Fibroblast of skin of abdomen (primary cell): ENCODE results near the gene DGKI.
A peak's percentile ranks its signal among the peaks of the same experiment; 100 is the strongest.

Experiments used
- DNase-seq: peaks from one replicate; pipeline ENCODE4 v3.0.0-alpha.2; 2013

Gene DGKI

DNA sequence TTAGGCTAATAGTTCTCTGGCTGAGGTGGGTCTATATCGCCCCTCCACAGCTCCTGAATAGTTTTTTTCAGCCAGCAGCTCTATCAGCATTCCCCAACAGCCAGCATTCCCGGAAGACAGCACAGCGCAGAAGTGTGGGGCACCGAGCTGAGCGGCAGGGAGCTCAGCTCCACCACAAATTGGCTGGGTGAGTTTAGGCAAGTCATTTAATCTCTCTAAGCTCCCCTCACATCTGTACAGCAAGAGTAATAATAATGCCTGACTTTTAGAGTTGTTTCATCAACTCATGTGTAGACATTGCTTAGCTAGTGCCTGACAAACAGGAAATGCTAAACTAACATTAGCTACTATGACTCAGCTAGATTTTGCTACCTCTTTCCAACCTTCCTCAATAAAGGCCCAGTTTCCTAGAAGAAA lies 255.3 kb downstream of the DGKI start:
- DNase-seq = peak; percentile 65

DNA sequence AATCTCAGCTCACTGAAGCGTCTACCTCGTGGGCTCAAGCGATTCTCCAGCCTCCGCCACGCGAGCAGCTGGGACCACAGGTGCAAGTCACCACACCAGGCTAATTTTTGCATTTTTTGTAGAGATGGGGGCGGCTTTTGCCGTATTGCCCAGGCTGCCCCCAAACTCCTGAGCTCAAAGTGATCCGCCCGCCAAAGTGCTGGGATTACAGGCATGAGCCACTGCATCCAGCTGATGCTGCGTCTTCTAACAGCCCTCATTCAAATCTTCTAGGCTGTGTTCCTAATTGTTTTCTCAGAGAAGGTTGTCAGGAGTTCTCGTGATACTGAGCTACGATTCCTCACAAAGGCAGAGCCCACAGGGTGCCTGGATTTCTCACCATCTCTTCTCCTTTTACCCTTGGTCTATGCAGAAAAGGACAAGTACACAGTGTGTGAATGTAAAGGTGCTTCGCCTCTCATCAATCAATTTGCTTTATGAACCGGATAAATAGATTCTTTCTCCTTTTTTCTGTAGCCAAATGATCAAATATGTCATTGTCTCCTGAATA lies 255.9 kb downstream of the DGKI start:
- DNase-seq = no peak

DNA sequence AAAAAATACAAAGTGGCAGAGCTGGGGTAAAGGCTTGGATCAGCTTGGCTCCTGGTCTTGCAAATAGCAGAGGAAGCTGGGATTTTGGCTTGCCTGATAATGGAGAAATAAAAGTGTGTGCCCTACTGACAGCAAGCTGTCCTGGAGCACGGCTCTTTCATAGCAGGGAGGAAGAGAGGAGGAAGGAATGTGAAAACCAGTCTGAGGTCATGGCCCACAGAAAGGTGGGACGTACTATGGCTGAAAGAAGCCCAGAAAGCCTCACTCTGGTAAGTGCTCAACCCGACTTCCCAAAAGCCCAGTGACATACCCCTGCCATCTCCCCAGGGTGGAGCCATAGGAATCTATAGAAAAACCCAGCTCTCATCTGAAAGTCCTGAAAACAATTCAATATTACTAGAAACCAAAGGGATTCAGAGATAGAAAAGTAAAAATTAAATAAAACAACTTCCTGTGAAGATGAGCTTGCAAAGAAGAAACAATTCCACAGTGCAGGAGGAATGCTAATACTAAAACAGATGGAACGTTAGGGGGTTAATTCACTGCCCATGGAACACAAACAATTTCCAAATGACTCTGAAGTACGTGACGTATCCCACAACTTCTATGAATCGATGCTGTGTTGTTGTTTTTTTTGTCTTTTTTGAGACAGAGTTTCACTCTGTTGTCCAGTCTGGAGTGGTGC lies 256.6 kb downstream of the DGKI start:
- DNase-seq = no peak

DNA sequence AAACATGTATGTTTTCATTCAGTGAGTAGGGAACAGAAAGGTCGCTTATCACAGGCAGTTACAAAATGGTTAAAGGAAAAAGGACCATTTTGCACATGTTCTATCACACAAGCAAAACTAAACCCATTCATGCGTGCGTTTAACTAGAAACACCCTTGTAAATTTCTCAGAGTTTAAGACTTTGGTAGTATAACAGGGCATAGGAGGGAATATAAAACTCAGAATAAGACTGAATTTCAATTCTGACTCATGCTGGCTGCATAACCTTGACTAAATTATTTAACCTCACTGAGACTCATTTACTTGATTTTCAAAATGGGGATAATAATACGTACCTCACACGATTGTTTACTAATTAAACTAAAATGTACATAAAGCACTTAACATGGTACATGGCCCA lies 259.4 kb downstream of the DGKI start:
- no peak for DNase-seq

DNA sequence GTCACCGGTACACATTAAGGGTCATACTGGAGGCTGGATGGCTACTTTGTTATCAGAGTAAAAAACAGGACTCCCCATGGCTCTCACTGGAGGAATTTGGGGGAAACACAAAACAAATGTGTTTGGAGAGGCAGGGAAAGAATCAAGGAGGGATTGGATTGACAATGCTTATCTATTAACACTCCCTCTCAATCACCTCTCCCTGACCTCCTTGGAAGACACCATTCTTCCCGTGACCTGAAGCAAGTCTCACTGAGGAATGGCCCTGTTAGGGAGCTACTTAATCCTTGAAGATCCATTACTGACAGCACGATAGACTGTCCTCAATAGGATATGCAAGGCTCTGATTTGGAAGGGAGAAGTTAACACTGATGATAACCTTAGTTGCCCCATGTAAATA lies 261.2 kb downstream of the DGKI start:
- no peak for DNase-seq

DNA sequence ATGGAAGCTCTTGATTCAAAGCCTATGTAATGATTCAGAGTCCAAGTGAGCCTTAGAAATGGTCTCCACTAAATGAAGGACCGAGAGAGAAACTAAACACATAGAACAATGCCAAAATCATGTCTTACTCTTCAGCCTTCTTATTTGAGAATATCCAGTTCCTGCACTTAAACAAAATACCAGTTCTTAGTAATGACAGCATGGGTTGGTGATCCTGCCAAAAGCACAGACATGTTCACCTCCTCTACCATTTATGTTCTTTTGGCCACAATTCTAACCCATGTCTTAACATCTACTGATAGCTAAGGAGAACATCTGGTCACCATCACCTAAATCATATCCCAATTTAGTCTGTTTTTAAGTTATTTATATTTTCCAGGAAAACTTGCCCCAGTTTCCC lies 263.6 kb downstream of the DGKI start:
- DNase-seq = no peak

DNA sequence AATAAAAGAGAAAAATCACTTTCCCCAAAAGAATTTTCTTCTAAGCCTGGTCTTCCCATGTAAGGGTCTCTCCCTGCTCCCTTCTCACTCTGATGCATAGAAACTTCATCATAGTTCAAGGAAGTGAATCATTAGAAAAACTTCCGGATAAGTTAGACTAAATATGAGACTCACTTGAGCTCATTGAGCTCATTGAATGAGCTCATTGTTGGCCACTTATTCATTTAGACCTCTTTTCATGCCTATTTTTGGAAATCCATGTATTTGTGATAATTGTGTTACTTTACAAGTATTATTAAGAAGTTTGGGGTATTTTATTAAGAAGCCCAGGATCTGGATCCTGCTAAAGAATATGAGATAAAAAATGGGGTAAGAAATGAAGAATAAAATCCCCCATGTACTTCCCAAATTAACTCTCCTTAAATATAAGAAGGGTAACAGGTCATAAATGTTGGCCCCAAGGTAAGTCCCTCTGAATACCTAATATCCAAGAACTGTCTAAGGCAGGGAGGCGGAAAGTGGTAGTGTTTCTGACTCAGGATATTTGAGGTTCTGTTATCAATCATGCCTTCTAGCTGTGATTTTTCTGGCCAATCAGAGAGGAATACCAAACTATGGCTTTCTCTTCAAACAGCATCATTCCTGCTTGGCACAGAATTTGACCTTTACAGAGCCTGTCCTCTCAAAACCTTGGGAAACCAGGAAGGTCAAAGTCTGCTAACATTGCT lies 266.7 kb downstream of the DGKI start:
- DNase-seq = peak; percentile 90

DNA sequence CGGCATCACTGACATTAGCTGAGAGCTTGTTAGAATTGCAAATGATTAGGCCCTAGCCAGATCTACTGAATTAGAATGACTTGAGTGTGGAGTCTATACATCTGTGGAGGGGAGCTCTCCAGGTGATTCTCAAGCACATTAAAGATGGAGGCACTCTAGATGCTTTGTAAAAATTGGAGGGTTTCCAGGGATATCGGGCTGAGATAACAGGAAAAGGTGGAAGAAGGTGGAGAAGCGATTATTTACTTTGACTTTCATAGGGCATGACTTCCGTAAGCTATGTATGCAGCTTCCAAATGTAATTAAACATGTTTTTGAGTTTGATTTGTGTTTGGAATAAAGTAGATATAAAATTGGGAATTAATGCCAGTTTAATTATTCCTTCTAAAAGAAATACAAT lies 268.2 kb downstream of the DGKI start:
- DNase-seq = no peak

DNA sequence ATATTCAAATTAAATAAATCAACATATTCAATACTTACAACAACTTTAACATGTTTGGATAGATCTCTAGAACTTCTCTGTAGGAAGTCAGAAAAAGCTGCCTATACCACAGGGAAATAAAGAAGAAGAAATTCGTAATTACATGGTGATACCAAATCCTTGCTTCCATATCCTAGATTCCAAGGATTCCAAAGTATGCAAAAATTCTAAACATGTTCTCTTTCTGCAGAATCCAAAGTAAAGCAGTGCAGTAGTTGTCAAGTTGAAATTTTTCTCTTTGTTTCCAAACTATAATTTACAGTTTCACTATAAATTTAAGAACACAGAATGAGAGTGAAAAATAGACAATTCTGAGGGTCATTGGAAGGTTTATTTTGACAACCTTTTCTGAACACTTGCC lies 269.6 kb downstream of the DGKI start:
- DNase-seq = peak; percentile 54

DNA sequence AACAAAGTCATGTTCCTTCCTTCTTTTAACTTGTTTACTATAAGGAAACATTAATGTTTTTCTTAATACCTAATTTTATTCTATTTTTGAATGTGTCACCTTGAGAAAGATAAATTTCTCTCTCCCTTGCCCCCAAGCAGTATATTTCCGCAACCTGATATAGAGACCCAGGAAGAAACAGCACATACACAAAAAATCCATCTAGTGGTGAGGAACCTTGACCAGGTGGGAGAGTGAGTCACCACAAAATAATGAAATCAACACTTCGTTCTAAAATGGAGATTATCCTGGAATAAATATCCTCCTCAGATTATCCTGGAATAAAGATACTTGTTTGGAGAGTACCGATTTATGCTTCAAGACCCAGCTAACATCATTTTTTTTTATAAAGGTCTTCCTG lies 270.3 kb downstream of the DGKI start:
- no peak for DNase-seq

DNA sequence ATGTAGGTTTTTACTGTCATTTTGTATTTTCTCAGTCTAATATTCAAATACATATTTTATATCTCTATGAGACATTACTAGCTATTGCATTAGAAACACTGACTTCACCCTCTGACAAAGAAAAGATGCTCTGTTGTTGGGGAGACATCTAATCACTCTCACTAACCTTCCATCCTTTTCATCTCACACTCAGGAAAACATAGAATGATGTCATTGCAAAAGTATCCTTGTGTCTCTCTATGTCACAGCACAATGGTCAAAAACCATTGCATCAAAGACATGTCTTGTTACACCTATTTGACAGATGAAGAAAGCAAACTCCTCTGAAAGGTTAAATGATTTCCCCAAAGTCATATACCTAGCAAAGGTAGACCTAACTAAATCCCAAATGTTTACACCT lies 272.0 kb downstream of the DGKI start:
- no peak for DNase-seq

DNA sequence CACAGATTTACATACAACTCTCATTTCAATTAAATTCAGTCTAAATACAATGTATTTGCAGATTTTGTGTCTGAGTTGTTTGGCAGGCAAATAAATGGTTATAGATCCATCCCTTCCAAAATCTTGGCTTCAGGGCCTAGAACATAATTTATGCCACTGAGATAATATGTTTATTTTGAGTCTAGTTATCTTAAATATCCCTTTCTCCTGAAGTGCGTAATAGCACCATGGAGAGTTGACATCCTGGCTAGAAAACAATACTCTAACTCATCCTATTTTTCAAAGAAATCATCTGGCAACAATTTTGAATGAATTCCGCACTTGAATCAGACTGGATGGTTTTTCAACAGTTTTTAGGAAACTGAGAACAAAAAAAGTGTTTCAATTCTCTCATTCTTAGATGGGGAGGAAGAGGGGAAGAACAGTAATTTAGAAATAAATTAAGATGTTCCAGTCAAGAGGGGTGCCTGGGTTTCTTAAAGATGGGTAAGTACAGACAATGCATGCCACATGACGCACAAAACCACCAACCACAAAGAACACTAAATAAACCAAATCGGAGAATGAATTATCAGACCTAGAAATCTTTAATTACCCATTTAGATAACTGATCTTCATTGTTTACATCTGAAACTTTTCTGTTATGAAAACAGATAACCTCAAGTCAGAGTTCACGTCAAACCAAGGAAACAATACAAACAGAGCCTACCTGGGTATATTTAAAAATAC lies 274.6 kb downstream of the DGKI start:
- DNase-seq = peak; percentile 12

DNA sequence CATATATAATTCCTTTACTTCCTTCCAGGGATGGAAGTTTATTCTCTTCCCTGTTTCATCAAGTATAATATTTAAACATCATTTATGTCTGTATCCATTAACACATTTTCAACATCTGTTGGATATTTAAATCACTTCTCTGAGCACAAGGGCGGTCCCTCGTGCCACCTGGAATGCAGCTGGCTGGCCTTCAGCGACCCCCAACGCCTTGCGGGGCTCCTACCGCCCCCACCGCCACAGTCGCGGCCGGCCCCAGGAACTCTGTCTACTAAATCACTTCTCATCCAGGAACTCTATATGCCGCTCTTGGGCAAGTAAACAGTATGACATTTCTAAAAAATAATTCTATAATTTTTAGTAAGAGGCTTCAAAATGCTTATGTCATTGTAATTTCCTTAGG lies 282.1 kb downstream of the DGKI start:
- peak; percentile 18 for DNase-seq

DNA sequence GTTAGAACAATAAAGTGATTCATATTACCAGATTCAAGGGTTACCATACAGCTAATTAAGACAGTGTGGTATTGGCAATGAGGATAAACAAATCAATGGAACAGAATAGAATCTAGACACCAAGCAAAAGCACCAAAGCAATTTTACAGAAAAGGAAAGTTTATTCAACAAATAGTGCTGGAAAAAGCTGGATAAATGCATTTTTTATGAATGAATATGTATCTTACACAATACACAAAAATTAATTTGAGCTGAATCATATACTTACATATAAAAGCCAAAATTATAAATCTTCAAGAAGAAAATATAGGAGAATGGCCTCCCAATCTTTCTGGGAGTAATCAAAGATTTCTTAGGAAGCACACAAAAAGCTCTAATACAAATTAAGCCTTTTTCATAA lies 282.8 kb downstream of the DGKI start:
- DNase-seq = peak; percentile 14

DNA sequence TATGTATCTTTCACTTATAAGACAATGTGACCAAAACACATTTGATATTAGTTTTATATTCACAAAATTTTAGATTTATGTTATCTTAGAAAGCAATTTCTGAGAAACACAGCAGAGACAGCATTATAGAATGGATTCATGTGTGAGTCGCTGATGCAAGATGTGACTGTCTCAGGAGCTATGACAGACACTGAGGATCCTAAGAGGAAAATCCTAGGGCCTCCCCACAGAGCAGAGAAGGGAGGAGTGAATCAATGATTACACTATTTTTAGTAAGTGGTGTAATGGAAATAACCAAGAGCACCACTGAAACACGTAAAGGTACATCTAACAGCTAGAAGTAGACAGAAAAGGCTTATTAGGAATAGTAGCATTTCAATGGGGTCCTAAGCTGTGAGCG lies 299.3 kb downstream of the DGKI start:
- peak; percentile 45 for DNase-seq

DNA sequence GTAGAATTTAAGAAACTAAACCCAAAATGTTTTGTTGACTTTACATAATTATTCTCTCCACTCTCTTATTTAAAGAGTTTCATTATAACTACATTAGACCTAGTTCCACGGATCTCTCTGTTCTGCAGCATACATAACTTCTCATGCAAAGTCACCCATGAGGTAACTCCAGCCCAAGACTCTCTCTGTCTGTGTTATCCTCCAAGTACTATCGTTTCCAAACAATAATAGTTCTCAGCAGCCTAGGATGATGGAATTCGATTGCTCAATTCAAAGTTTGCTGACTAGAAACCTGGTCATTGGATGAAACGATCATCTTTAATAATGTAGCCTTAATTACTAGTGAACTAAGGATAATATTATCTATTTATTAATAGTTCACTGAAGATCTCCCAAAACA lies 300.1 kb downstream of the DGKI start:
- DNase-seq = peak; percentile 25

DNA sequence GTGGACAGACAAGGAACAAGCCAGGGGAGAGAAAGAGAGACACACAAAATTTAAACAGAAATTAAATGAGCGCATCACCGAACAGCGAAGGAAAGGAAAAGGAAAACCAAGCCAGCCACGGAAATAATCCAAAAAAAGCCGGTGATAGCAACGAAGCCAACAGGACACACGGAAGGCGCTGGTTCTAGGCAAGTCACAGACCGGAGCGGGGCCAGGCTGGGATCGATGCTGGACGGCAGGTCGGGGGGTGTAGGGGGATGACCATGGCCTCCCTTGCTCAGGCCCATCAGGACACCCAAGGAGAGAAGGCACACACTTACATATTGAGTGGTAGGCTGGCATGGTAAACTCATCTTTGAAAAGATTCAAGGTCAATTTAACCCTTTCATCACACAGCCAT lies 300.8 kb downstream of the DGKI start:
- no peak for DNase-seq

DNA sequence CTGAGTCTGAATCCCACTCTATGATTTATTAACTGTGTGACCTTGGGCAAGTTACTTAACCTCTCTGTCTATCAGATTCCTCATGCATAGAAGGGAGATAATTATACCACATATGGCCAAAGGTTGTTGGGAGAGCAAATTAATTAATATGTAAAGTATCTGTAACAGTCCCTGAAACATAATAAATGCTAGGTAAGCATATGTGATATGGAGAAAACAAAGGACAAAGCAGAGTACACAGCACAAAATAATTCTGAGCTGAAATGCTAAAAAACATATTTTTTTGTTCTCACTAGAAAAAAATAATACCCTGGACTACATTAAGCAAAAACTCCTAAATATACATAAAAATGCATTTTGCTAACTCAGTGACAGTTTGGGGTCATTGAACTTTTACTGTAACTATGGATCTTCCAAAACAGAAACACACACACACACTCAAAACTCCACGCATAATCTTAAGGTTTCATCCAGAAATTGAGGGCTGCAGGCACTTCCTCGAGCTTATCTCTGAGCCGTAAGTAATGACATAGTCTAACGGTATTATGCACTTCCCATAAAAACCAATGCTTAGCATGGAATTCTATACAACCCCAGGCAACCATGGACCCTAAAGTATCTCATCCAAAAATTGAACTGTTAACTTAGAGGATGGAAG lies 301.6 kb downstream of the DGKI start:
- no peak for DNase-seq

DNA sequence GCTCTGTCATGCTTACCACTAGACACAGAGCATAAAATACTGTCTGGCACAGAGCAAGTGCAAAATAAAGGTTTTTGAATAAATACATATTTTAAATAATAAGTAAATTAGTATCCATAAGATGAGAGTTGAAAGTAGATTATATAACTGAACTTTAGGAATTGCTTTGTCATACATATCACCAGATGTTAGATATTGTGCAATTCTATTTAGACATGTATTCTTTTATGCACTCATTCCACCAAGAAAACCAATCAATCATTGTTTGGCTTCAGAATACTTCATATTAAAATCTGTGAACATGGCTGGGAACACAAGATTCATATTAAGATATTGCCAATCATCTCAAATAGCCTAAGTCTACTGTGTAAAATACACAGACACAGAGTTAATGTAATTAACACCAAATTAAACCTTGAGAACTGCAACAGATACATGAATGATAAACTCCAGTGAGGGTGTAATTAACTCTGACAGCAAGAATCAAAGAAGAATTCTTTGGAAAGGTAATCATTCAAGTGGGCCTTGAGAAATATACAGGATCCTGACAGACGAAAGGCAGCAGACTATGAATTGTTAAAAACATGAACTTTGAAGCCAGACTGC lies 302.2 kb downstream of the DGKI start:
- peak; percentile 47 for DNase-seq

DNA sequence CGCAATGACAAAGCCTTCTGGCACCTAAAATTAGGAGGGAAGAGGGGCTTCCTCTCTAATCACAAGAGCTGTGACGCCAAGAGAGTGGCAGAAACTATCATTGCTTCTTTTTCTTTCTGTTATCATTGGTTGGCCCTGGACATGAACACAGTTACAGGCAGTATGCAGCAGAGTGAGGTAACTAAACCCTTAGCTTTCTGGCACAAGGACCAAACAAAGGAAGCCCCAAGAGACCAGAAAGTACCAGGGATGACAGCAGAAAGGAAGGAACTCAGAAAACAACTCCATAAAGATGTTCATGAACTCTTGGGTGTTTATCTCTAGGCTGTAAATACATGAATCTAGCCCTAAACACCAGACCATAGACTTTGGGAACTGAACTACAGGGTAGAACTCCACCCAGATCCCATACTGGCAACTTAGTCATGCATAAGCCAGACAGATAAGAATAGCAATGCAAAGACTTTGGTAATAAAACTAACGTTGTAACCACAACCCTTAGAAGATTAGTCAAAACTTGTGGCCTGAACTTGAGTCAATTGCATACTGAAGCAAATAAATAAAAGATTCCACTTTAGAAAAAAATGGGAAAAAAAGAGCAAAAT lies 307.6 kb downstream of the DGKI start:
- DNase-seq = peak; percentile 89

DNA sequence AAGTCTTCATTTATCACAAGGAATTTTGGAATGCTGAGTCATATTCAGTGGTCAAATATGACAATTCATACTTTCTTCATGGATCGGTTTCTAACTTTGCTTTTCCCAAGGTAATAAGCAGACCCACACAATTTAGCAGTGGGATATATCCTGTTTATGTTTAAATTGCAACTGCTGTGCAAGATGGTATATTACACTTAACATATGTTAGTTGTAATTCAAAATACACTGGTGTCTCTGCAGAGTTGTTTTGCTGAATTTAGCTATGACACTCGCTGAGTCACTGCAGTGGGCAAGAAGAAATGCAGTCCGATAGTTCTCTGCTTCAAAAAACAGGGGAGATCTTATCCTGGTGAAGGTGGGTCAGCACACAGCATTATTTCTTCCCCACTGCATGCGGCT lies 308.4 kb downstream of the DGKI start:
- peak; percentile 83 for DNase-seq

DNA sequence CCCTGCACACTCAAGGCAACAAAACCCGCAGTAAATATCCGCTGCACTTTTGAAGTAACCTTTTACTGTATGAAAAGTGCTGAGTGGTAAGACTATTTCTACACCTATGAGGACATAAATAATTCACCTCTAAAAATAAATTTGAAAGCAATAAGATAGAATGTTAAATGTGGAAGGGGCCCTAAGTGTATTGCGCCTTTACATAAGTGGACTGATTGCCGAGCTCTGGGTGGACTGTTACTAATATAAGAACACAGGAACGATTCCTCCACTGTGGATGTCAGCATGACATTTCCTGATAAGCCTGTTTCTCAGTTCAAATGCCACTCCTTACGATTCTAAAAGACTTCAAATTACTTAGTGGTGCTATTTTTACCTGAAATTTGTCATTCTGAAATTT lies 311.2 kb downstream of the DGKI start:
- no peak for DNase-seq
